ENCODE data around the gene KISS1.

DNA sequence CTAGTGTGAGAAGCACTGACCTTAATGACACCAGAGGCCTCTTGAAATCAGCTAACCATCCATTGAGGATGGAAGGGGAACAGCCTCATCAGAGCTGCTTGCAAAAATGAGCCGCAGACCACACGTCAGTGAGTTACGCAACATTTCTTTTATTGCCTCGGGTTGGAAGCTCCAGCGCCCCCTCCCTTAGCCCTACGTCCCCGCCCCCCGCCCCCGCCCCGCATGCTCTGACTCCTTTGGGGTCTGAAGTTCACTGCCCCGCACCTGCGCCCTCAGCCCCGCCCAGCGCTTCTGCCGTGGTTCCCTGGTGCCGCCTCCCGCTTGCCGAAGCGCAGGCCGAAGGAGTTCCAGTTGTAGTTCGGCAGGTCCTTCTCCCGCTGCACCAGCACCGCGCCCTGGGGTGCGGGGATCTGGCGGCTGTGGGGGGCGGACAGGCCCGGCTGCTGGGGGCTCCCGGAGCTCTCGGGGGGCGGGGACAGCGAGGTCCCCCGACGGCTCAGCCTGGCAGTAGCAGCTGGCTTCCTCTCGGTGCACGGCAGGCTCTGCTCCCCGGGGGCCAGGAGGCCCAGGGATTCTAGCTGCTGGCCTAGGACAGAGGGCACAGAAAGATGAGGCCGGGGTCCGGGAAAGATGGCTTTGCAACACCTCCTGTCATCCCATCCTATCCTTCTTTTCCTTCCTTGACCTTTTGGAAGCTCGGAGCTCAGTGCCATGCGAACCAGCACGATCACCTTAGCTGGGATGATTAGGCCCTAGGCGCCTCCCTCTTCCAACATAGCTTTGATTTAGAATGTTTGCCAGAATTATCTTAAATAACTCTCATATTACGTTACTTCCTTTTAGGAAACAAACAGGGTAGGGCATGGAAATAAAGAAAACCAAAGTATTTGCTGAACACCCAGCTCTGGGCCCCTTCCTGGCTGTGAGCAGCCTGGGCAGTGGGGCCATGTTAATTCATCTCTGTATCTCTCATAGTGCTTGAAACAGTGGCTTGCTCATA is 5.8 kb downstream of the KISS1 start:
- TF ChIP-seq POLR2A (IDR thresholded peaks at IDR 0.05) = no peak
- TF ChIP-seq, protein P1, sequence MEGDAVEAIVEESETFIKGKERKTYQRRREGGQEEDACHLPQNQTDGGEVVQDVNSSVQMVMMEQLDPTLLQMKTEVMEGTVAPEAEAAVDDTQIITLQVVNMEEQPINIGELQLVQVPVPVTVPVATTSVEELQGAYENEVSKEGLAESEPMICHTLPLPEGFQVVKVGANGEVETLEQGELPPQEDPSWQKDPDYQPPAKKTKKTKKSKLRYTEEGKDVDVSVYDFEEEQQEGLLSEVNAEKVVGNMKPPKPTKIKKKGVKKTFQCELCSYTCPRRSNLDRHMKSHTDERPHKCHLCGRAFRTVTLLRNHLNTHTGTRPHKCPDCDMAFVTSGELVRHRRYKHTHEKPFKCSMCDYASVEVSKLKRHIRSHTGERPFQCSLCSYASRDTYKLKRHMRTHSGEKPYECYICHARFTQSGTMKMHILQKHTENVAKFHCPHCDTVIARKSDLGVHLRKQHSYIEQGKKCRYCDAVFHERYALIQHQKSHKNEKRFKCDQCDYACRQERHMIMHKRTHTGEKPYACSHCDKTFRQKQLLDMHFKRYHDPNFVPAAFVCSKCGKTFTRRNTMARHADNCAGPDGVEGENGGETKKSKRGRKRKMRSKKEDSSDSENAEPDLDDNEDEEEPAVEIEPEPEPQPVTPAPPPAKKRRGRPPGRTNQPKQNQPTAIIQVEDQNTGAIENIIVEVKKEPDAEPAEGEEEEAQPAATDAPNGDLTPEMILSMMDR (IDR thresholded peaks at IDR 0.05) = no peak
- TF ChIP-seq POLR2AphosphoS5 (IDR thresholded peaks at IDR 0.05) = no peak

All from stomach (tissue), 4 donors.